HepG2 (cell line): ENCODE data around the gene KLHL11. TPM values are rescaled to one million over a fixed set of nuclear protein-coding genes. Genes with fewer than 3 reads are reported as not detected.
A peak's percentile ranks its signal among the peaks of the same experiment; 100 is the strongest.

Source experiments
- BRD4 ChIP-seq: sonication (generic); formaldehyde crosslinking; IDR thresholded peaks from 2 replicates; pipeline ENCODE4 v1.4.0; 2020; ENCODE audit warnings: missing genetic modification reagents
- CBX5 ChIP-seq: sonication (generic); formaldehyde crosslinking; IDR thresholded peaks from 2 replicates; pipeline ENCODE4 v1.4.0; 2020; ENCODE audit warnings: missing genetic modification reagents, borderline replicate concordance
- CCDC6 ChIP-seq: sonication (generic); formaldehyde crosslinking; IDR thresholded peaks from 2 replicates; pipeline ENCODE4 v1.8.1; 2022; ENCODE audit warnings: mild to moderate bottlenecking, missing genetic modification reagents, moderate library complexity
- IKZF4 ChIP-seq: sonication (generic); formaldehyde crosslinking; IDR thresholded peaks from 2 replicates; pipeline ENCODE4 v1.5.1; 2020; ENCODE audit warnings: borderline replicate concordance, mild to moderate bottlenecking, low read depth, missing genetic modification reagents; ENCODE audit errors: not compliant biosample characterization
- IKZF5 ChIP-seq: IDR thresholded peaks from 2 replicates; pipeline ENCODE4 v1.6.1; 2018; ENCODE audit warnings: missing genetic modification reagents, mild to moderate bottlenecking, missing compliant biosample characterization
- IRX3 ChIP-seq: sonication (generic); formaldehyde crosslinking; IDR thresholded peaks from 2 replicates; pipeline ENCODE4 v1.8.1; 2023; ENCODE audit warnings: mild to moderate bottlenecking, low read depth, missing genetic modification reagents, borderline replicate concordance
- LBX2 ChIP-seq: sonication (generic); formaldehyde crosslinking; IDR thresholded peaks from 2 replicates; pipeline ENCODE4 v1.5.0; 2020; ENCODE audit warnings: missing genetic modification reagents, mild to moderate bottlenecking, borderline replicate concordance
- NFE2 ChIP-seq: sonication (generic); formaldehyde crosslinking; IDR thresholded peaks from 2 replicates; pipeline ENCODE4 v1.4.0; 2020; ENCODE audit warnings: missing genetic modification reagents
- NFYC ChIP-seq: IDR thresholded peaks from 2 replicates; pipeline ENCODE4 v1.6.1; 2016; ENCODE audit warnings: missing genetic modification reagents, missing compliant biosample characterization
- NKX3-1 ChIP-seq: sonication (generic); formaldehyde crosslinking; IDR thresholded peaks from 2 replicates; pipeline ENCODE4 v1.5.0; 2020; ENCODE audit warnings: missing genetic modification reagents
- RARA ChIP-seq: IDR thresholded peaks from 2 replicates; pipeline ENCODE4 v1.6.1; 2016; ENCODE audit warnings: missing genetic modification reagents, missing compliant biosample characterization
- SIN3A ChIP-seq: IDR thresholded peaks from 2 replicates; pipeline ENCODE4 v1.6.1; 2011; ENCODE audit warnings: low read depth, mild to moderate bottlenecking, control low read depth, low read length, borderline replicate concordance
- ZNF274 ChIP-seq: sonication (generic); formaldehyde crosslinking; IDR thresholded peaks from 2 replicates; pipeline ENCODE4 v1.5.1; 2020; ENCODE audit warnings: mild to moderate bottlenecking, missing genetic modification reagents
- ZNF44 ChIP-seq: sonication (generic); formaldehyde crosslinking; IDR thresholded peaks from 2 replicates; pipeline ENCODE4 v1.5.1; 2020; ENCODE audit warnings: mild to moderate bottlenecking, missing genetic modification reagents
- ZNF576 ChIP-seq: sonication (generic); formaldehyde crosslinking; IDR thresholded peaks from 2 replicates; pipeline ENCODE4 v1.4.0; 2020; ENCODE audit warnings: mild to moderate bottlenecking, missing genetic modification reagents
- ZNF720 ChIP-seq: sonication (generic); formaldehyde crosslinking; IDR thresholded peaks from 2 replicates; pipeline ENCODE4 v1.4.0; 2020; ENCODE audit warnings: missing genetic modification reagents
- ZNF816 ChIP-seq: sonication (generic); formaldehyde crosslinking; IDR thresholded peaks from 2 replicates; pipeline ENCODE4 v1.8.0; 2022; ENCODE audit warnings: missing genetic modification reagents, mild to moderate bottlenecking, borderline replicate concordance
- ZNF850 ChIP-seq: sonication (generic); formaldehyde crosslinking; conservative IDR thresholded peaks from 2 replicates; pipeline ENCODE4 v1.9.0; 2021; ENCODE audit warnings: mild to moderate bottlenecking, missing genetic modification reagents
- polyA plus RNA-seq, 8 experiments: library from polyadenylated mRNA; depleted of rRNA in 3 of 8; stranded (reverse) in 7 of 8; unstranded in 1 of 8; fragments of >200 nt; fragmentation: Illumina TruSeq in 4 of 8; extraction: Trizol in 4 of 8; gene quantifications; 2 replicates each; pipeline versions ENCODE4 v1.2.1 to v1.2.3, GENCODE V29; 2011 to 2016; ENCODE audit warnings: low read depth in 4 of 8, missing spikeins in 1 of 8, mixed read lengths in 1 of 8; ENCODE audit not compliant: insufficient read depth in 1 of 8
- total RNA-seq, 5 experiments: library from RNA; depleted of rRNA; stranded (reverse); fragments of >200 nt; fragmentation: Illumina TruSeq; extraction: Trizol; gene quantifications; 2 replicates each; pipeline ENCODE4 v1.2.3, GENCODE V29; 2016; ENCODE audit warnings: low read depth in 1 of 5
- TF ChIP-seq, protein P1 (sequence below): sonication (generic); formaldehyde crosslinking; IDR thresholded peaks from 2 replicates; pipeline ENCODE4 v1.4.0; 2020; ENCODE audit warnings: mild to moderate bottlenecking, missing genetic modification reagents
- TF ChIP-seq, protein P2 (sequence below): sonication (generic); formaldehyde crosslinking; IDR thresholded peaks from 2 replicates; pipeline ENCODE4 v1.5.0; 2020; ENCODE audit warnings: missing genetic modification reagents
- TF ChIP-seq, protein P3 (sequence below): sonication (generic); formaldehyde crosslinking; IDR thresholded peaks from 2 replicates; pipeline ENCODE4 v1.5.1; 2020; ENCODE audit warnings: missing genetic modification reagents, mild to moderate bottlenecking, borderline replicate concordance

Gene KLHL11
- total and polyA plus RNA-seq, 2 of the 13 experiments (the other 11 are each of a cell fraction or from before 2014, with no cell fraction given), result 7.7 to 27.5 TPM

DNA sequence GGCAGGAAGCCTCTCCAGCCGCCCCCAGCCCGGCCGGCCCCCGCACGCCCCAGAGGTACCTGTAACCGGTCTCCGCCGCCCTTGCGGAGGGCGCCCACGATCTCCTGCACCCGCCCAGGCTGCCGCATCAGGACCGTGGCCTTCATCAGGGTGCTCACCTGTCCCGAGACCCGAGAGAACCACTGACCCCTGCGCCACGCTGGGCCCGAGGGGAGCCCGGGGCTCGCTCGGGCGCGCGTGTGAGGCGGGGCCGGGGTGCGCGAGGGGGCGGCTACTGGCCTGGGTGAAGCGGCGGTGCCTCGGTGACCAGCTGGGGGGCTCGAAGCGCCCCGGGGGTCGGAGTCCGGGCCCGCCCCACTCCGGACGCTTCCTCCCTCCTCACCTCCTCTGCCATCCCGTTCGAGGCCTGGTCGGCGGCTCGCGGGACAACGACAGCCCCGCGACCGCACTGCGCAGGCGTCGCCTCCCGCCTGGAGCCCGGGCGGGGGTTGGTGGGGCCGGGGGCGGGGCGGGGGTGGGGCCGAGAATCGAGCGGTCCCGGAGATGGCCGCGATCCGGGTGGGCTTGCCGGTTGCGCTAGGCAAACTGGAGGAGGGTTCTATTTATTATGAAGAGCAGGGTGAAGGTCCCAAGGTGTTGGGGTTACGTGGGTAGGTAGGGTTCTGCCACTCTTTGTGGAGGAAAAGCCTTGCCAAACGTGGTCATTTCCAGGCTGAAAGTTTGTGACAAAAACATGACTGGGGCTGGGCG lies 29.2 kb downstream of the KLHL11 start, which contains the start of gene NT5C3B (continued):
- TF ChIP-seq IKZF5 (CRISPR knock-in tag) (no peak), RARA (CRISPR knock-in tag) (0 out of 2 replicates have a peak, but pooled peaks have one; percentile 5), LBX2 (CRISPR knock-in tag) (peak; percentile 25; the same call in 1 of the 2 replicates), ZNF850 (CRISPR knock-in tag) (no peak), ZNF576 (CRISPR knock-in tag) (no peak), ZNF274 (peak; percentile 73; the same call in 1 of the 2 replicates), NFYC (CRISPR knock-in tag) (no peak), NKX3-1 (CRISPR knock-in tag) (no peak), NFE2 (no peak), CCDC6 (CRISPR knock-in tag) (no peak), ZNF44 (no peak), IRX3 (CRISPR knock-in tag) (peak; percentile 74; the same call in 1 of the 2 replicates), ZNF720 (CRISPR knock-in tag) (no peak), BRD4 (CRISPR knock-in tag) (no peak), SIN3A (0 out of 2 replicates have a peak, but pooled peaks have one; percentile 46), CBX5 (CRISPR knock-in tag) (no peak), IKZF4 (CRISPR knock-in tag) (peak; percentile 68), ZNF816 (CRISPR knock-in tag) (0 out of 2 replicates have a peak, but pooled peaks have one; percentile 39)
- TF ChIP-seq, protein P1, sequence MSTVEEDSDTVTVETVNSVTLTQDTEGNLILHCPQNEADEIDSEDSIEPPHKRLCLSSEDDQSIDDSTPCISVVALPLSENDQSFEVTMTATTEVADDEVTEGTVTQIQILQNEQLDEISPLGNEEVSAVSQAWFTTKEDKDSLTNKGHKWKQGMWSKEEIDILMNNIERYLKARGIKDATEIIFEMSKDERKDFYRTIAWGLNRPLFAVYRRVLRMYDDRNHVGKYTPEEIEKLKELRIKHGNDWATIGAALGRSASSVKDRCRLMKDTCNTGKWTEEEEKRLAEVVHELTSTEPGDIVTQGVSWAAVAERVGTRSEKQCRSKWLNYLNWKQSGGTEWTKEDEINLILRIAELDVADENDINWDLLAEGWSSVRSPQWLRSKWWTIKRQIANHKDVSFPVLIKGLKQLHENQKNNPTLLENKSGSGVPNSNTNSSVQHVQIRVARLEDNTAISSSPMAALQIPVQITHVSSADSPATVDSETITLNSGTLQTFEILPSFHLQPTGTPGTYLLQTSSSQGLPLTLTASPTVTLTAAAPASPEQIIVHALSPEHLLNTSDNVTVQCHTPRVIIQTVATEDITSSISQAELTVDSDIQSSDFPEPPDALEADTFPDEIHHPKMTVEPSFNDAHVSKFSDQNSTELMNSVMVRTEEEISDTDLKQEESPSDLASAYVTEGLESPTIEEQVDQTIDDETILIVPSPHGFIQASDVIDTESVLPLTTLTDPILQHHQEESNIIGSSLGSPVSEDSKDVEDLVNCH (CRISPR knock-in tag), result no peak
- TF ChIP-seq, protein P2, sequence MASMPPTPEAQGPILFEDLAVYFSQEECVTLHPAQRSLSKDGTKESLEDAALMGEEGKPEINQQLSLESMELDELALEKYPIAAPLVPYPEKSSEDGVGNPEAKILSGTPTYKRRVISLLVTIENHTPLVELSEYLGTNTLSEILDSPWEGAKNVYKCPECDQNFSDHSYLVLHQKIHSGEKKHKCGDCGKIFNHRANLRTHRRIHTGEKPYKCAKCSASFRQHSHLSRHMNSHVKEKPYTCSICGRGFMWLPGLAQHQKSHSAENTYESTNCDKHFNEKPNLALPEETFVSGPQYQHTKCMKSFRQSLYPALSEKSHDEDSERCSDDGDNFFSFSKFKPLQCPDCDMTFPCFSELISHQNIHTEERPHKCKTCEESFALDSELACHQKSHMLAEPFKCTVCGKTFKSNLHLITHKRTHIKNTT (CRISPR knock-in tag), result no peak
- TF ChIP-seq, protein P3, sequence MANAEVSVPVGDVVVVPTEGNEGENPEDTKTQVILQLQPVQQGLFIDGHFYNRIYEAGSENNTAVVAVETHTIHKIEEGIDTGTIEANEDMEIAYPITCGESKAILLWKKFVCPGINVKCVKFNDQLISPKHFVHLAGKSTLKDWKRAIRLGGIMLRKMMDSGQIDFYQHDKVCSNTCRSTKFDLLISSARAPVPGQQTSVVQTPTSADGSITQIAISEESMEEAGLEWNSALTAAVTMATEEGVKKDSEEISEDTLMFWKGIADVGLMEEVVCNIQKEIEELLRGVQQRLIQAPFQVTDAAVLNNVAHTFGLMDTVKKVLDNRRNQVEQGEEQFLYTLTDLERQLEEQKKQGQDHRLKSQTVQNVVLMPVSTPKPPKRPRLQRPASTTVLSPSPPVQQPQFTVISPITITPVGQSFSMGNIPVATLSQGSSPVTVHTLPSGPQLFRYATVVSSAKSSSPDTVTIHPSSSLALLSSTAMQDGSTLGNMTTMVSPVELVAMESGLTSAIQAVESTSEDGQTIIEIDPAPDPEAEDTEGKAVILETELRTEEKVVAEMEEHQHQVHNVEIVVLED (CRISPR knock-in tag), result peak; percentile 20; the same call in 1 of the 2 replicates
